Measurements from ENCODE around the gene ZFAND3. TPM values are rescaled to one million over a fixed set of nuclear protein-coding genes. Genes with fewer than 3 reads are reported as not detected.

The ZFAND3 gene
- total and polyA plus RNA-seq, 3 donors from 2014 or later: 104 to 329 (median 109) TPM

DNA sequence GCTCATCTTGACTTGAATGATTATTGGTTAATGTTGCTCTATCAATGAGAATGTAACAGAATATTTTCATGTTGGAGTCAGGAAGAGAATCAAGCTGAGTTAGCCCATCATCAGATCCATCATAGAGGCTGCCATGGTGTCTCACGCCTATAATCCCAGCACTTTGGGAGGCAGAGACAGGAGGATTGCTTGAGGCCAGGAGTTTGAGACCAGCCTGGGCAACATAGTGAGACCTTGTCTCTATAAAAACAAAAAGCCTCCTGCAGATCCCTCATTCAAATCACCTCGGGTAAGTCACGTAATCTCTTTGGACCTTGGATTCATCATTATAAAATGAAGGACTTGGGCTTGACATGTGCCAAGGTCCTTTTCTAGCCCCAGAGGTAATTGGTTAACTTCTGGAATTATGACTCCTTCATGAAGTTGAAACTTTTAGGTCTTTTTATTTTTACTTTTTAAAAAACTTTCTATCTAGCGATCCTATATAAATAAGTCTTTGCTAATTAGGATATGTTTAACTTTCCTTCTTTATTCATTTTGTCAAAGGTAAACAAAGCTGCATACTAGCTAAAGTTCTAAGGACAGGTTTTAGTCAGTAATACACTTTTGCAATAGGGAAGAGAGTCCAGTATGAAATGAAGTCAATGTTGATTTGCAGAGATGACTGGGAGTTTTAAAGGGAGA, 110.9 kb downstream of the ZFAND3 start:
- 68 to 78% methylated on average over 4 of the region's 4 CpGs for WGBS, 2 donors
- H3K9me3 ChIP-seq: no peaks in the 10 kb centered on the region
- H3K36me3 ChIP-seq (ENCODE audit: low read depth, missing control alignments): no peaks in the 10 kb centered on the region
- H3K27me3 ChIP-seq: no peaks in the 10 kb centered on the region
- peak overlapping the region; percentile 1 to 2 for H3K27ac ChIP-seq
- peaks cover 15% of the 10 kb centered on the region for H3K4me1 ChIP-seq
- TF ChIP-seq, protein P1, sequence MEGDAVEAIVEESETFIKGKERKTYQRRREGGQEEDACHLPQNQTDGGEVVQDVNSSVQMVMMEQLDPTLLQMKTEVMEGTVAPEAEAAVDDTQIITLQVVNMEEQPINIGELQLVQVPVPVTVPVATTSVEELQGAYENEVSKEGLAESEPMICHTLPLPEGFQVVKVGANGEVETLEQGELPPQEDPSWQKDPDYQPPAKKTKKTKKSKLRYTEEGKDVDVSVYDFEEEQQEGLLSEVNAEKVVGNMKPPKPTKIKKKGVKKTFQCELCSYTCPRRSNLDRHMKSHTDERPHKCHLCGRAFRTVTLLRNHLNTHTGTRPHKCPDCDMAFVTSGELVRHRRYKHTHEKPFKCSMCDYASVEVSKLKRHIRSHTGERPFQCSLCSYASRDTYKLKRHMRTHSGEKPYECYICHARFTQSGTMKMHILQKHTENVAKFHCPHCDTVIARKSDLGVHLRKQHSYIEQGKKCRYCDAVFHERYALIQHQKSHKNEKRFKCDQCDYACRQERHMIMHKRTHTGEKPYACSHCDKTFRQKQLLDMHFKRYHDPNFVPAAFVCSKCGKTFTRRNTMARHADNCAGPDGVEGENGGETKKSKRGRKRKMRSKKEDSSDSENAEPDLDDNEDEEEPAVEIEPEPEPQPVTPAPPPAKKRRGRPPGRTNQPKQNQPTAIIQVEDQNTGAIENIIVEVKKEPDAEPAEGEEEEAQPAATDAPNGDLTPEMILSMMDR (IDR thresholded peaks at IDR 0.05): no peak
- TF ChIP-seq POLR2A (IDR thresholded peaks at IDR 0.05): no peak
- no peak overlapping the region for H3K4me3 ChIP-seq
- no peak for DNase-seq
- intact Hi-C loops (cut with DNase I; ENCODE audit: low total_unique reads): no loop called here

DNA sequence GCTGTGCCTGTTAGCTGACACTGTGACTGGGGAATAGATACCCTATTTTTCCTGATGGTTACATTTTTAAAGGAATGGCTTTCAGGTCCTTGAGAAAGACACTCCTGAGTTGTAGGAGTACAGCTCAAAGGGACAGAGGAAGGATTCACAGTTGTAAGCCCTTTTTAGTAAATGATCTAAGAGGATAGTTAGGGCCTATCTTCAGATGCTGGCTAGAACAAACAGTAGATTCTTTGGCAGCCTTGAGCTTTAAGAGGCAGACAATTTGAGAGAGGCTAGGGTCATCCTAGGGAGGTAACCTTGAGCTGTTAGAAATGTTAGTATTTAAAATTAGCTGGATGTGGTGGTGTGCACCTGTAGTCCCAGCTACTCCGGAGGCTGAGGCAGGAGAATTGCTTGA, 111.5 kb downstream of the ZFAND3 start:
- Histone ChIP-seq H3K4me1 (peaks cover 15% of the 10 kb centered on the region), H3K4me3 (no peak overlapping the region), H3K27me3 (no peaks in the 10 kb centered on the region), H3K36me3 (ENCODE audit: low read depth, missing control alignments) (no peaks in the 10 kb centered on the region), H3K9me3 (no peaks in the 10 kb centered on the region), H3K27ac (peak overlapping the region in 1 of 2 donors; percentile 43)
- DNase-seq: no peak
- TF ChIP-seq, protein P1 (IDR thresholded peaks at IDR 0.05): no peak
- no peak for TF ChIP-seq POLR2A (IDR thresholded peaks at IDR 0.05)
- 45 to 67% methylated on average over 1 of the region's 1 CpG for WGBS, 2 donors
- intact Hi-C loops (cut with DNase I; ENCODE audit: low total_unique reads): no loop called here

DNA sequence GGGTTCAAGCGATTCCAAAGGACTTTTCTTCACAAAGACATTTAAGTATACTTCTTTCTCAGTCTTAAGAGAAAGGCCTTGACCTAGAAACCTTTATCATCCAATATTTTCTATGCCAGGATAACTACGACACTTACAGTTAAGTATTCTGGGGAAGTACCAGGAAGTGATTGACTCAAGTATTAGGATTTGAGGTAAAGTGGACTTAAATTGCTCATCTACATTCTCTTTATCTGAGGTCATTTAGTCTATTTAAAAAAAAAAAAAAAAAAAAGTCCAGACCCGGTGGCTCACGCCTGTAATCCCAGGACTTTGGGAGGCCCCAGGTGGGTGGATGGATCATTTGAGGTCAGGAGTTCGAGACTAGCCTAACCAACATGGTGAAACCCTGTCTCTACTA, 114.7 kb downstream of the ZFAND3 start:
- no peak for DNase-seq
- peaks cover 15% of the 10 kb centered on the region for H3K4me1 ChIP-seq
- TF ChIP-seq, protein P1 (IDR thresholded peaks at IDR 0.05): no peak
- WGBS, 2 donors: 85 to 95% methylated on average over 5 of the region's 5 CpGs
- H3K4me3 ChIP-seq: no peak overlapping the region
- intact Hi-C loops (cut with DNase I; ENCODE audit: low total_unique reads): no loop called here
- no peaks in the 10 kb centered on the region for H3K27me3 ChIP-seq
- no peaks in the 10 kb centered on the region for H3K36me3 ChIP-seq (ENCODE audit: low read depth, missing control alignments)
- peak overlapping the region; percentile 22 to 34 for H3K27ac ChIP-seq
- H3K9me3 ChIP-seq: no peaks in the 10 kb centered on the region

DNA sequence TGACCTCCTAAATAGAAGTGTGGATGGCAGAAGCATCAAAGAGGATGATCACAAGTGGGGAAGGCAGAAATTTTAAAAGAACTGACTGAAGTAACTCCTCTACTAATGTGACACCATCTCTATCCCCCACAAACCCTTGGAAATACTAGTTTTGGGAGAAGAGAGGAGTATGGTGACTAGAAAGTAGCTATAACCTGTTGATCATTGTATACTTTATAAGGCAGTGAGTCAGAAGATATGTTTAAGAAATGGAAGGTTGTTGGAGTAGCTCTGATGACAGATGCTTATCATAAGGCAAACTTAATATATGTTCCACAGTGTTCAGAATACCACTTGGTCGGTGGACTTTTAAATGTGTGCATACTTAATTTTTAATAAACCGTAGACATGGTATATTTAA, 116.6 kb downstream of the ZFAND3 start:
- Histone ChIP-seq H3K36me3 (ENCODE audit: low read depth, missing control alignments) (no peaks in the 10 kb centered on the region), H3K4me3 (no peak overlapping the region), H3K27me3 (no peaks in the 10 kb centered on the region), H3K4me1 (peaks cover 12% of the 10 kb centered on the region), H3K9me3 (no peaks in the 10 kb centered on the region), H3K27ac (no peak overlapping the region)
- WGBS, 2 donors: 94 to 95% methylated on average over 2 of the region's 2 CpGs
- no peak for DNase-seq
- TF ChIP-seq POLR2A (IDR thresholded peaks at IDR 0.05): no peak
- intact Hi-C loops (cut with DNase I; ENCODE audit: low total_unique reads): no loop called here

DNA sequence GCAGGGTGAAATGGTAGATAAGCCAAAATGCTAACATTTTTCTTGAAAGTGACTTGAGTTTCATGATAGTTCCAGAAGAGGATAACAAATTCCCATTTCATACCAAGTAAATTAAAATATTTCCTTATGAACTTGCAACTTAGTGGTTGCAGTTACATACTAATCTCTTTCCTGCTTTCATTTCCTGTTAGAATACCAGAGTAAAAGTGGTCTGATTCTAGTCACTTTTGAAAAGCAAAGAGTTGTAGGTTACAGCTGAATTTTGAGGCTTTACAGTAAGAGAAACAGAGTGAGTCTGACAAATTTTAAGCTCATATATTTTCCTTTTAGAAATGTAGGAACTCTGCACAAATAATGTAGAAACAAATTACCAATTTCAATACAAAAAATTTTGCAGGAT, 117.4 kb downstream of the ZFAND3 start:
- Histone ChIP-seq H3K9me3 (no peaks in the 10 kb centered on the region), H3K4me3 (no peak overlapping the region), H3K36me3 (ENCODE audit: low read depth, missing control alignments) (no peaks in the 10 kb centered on the region), H3K27me3 (no peaks in the 10 kb centered on the region), H3K27ac (no peak overlapping the region), H3K4me1 (peaks cover 19% of the 10 kb centered on the region)
- intact Hi-C loops (cut with DNase I; ENCODE audit: low total_unique reads): no loop called here
- no peak for DNase-seq
- TF ChIP-seq, protein P1 (IDR thresholded peaks at IDR 0.05): no peak
- TF ChIP-seq POLR2A (IDR thresholded peaks at IDR 0.05): no peak

All from testis (tissue), 3 donors.